H1 (cell line): ENCODE results near the gene CLCA4. TPM values are rescaled to one million over a fixed set of nuclear protein-coding genes. Genes with fewer than 3 reads are reported as not detected.

Experiments
- CTCF ChIA-PET: fragments of 300-600 bp; sonication (Branson Sonifier 250); formaldehyde crosslinking; loops from one replicate; lab custom pipeline; 2021; ENCODE audit not compliant: partially characterized antibody; lab: Charles Lee
- POLR2A ChIA-PET: fragments of 300-600 bp; sonication (Branson Sonifier 250); formaldehyde crosslinking; loops from one replicate; lab custom pipeline; 2021; ENCODE audit warnings: inconsistent platforms; ENCODE audit not compliant: partially characterized antibody; lab: Charles Lee
- DNase-seq, 2 experiments: peaks; one replicate each; pipeline versions ENCODE4 v3.0.0 to v3.0.0-alpha.2; 2010 to 2022; ENCODE audit warnings: low spot score in 2 of 2, low read depth in 1 of 2, mixed read lengths in 1 of 2
- FAIRE-seq: peaks from 2 replicates; lab custom pipeline; 2011; peaks lifted over from hg19 to GRCh38; lab: Jason Lieb, UNC
- H2AFZ ChIP-seq: 2 replicates; pipeline ENCODE4 v1.8.1; 2012; ENCODE audit warnings: low read length, inconsistent platforms
- H2AK5ac ChIP-seq: 2 replicates; pipeline ENCODE4 v1.6.1; 2013; ENCODE audit warnings: low read depth, low read length
- H2BK120ac ChIP-seq: replicated peaks from 2 replicates; pipeline ENCODE3; 2013; ENCODE audit warnings: low read depth, low read length, inconsistent platforms
- H2BK12ac ChIP-seq: 2 replicates; pipeline ENCODE4 v1.6.1; 2013; ENCODE audit warnings: low read depth, low read length
- H2BK15ac ChIP-seq: 2 replicates; pipeline ENCODE4 v1.6.1; 2013; ENCODE audit warnings: low read length
- H2BK20ac ChIP-seq: 2 replicates; pipeline ENCODE4 v1.6.1; 2013; ENCODE audit warnings: low read length
- H2BK5ac ChIP-seq: 2 replicates; pipeline ENCODE4 v1.6.1; 2013; ENCODE audit warnings: low read depth, low read length
- H3K14ac ChIP-seq: 2 replicates; pipeline ENCODE4 v1.6.1; 2013; ENCODE audit warnings: inconsistent platforms; ENCODE audit not compliant: insufficient read length
- H3K18ac ChIP-seq: 2 replicates; pipeline ENCODE4 v1.6.1; 2013; ENCODE audit warnings: low read length; ENCODE audit errors: extremely low read depth
- H3K23ac ChIP-seq: 2 replicates; pipeline ENCODE4 v1.6.1; 2013; ENCODE audit warnings: inconsistent platforms; ENCODE audit not compliant: insufficient read length
- H3K23me2 ChIP-seq: 2 replicates; pipeline ENCODE4 v1.6.1; 2013; ENCODE audit warnings: low read depth, low read length
- H3K27ac ChIP-seq: 2 replicates; pipeline ENCODE4 v1.6.1; 2011; ENCODE audit warnings: low read depth, low read length, inconsistent platforms
- H3K27me3 ChIP-seq, 4 experiments: replicated peaks in 1 of 4; 1 replicate in 1 of 4; 2 replicates in 3 of 4; pipeline versions ENCODE4 v1.6.1 to v1.8.1; 2011 to 2013; ENCODE audit warnings: low read length in 3 of 4, mild to moderate bottlenecking in 3 of 4, inconsistent platforms in 2 of 4, mixed read lengths in 2 of 4, moderate library complexity in 1 of 4; ENCODE audit not compliant: control insufficient read depth in 3 of 4, insufficient read depth in 3 of 4; ENCODE audit errors: extremely low read depth in 1 of 4
- H3K36me3 ChIP-seq, 4 experiments: 2 replicates each; pipeline versions ENCODE4 v1.6.1 to v1.8.1; 2011 to 2013; ENCODE audit warnings: mild to moderate bottlenecking in 4 of 4, low read length in 3 of 4, moderate library complexity in 2 of 4, control low read depth in 1 of 4, inconsistent platforms in 1 of 4; ENCODE audit not compliant: insufficient read depth in 4 of 4, control insufficient read depth in 2 of 4
- H3K4ac ChIP-seq: replicated peaks from 2 replicates; pipeline ENCODE3; 2013; ENCODE audit warnings: low read length, low read depth, mixed read lengths, inconsistent platforms; ENCODE audit not compliant: insufficient read length
- H3K4me1 ChIP-seq, 4 experiments: replicated peaks in 1 of 4; 1 replicate in 1 of 4; 2 replicates in 3 of 4; pipeline versions ENCODE4 v1.6.1 to v1.8.1; 2011 to 2013; ENCODE audit warnings: low read length in 3 of 4, inconsistent platforms in 2 of 4, mixed read lengths in 1 of 4; ENCODE audit not compliant: insufficient read depth in 4 of 4, control insufficient read depth in 3 of 4
- H3K4me2 ChIP-seq, 2 experiments: 2 replicates each; pipeline versions ENCODE4 v1.6.1 to v1.8.1; 2011 to 2013; ENCODE audit warnings: low read depth in 2 of 2, low read length in 2 of 2, control low read depth in 1 of 2, inconsistent platforms in 1 of 2, mild to moderate bottlenecking in 1 of 2; ENCODE audit not compliant: insufficient read depth in 1 of 2
- H3K4me3 ChIP-seq, 4 experiments: fragments of 200-600, 300-600 bp in 1 of 4; sonication (generic), shearing (Covaris generic), sonication (Bioruptor Twin) in 1 of 4; 2 replicates each; pipeline versions ENCODE4 v1.5.1 to v1.8.1; 2011 to 2016; ENCODE audit warnings: low read length in 4 of 4, low read depth in 3 of 4, control low read depth in 2 of 4, inconsistent platforms in 2 of 4, mild to moderate bottlenecking in 2 of 4, mixed read lengths in 1 of 4, moderate library complexity in 1 of 4; ENCODE audit not compliant: insufficient read depth in 2 of 4; ENCODE audit errors: extremely low read depth in 1 of 4
- H3K56ac ChIP-seq: replicated peaks from 2 replicates; pipeline ENCODE3; 2013; ENCODE audit warnings: low read depth, mild to moderate bottlenecking, mixed read lengths, low read length, inconsistent platforms; ENCODE audit not compliant: insufficient read length
- H3K79me1 ChIP-seq: 2 replicates; pipeline ENCODE4 v1.6.1; 2013; ENCODE audit warnings: low read depth, low read length, control low read depth
- H3K79me2 ChIP-seq, 2 experiments: 2 replicates each; pipeline versions ENCODE4 v1.6.1 to v1.8.1; 2012 to 2013; ENCODE audit warnings: low read length in 2 of 2, mild to moderate bottlenecking in 2 of 2, inconsistent platforms in 1 of 2; ENCODE audit not compliant: insufficient read depth in 2 of 2, control insufficient read depth in 1 of 2
- H3K9ac ChIP-seq, 4 experiments: replicated peaks in 1 of 4; 1 replicate in 1 of 4; 2 replicates in 3 of 4; pipeline versions ENCODE4 v1.6.1 to v1.8.1; 2011 to 2013; ENCODE audit warnings: low read depth in 3 of 4, low read length in 3 of 4, control low read depth in 2 of 4, mild to moderate bottlenecking in 2 of 4, moderate library complexity in 2 of 4, inconsistent platforms in 1 of 4; ENCODE audit errors: extremely low read depth in 1 of 4
- H3K9me3 ChIP-seq, 2 experiments: 2 replicates each; pipeline versions ENCODE4 v1.6.1 to v1.8.1; 2012 to 2013; ENCODE audit warnings: mild to moderate bottlenecking in 2 of 2, moderate library complexity in 2 of 2, control low read depth in 1 of 2, inconsistent platforms in 1 of 2, low read depth in 1 of 2, low read length in 1 of 2, mixed read lengths in 1 of 2; ENCODE audit not compliant: insufficient read depth in 2 of 2
- H4K20me1 ChIP-seq, 2 experiments: replicated peaks in 1 of 2; 2 replicates each; pipeline versions ENCODE3 to v1.8.1; 2011 to 2013; ENCODE audit warnings: inconsistent platforms in 2 of 2, low read length in 2 of 2, mild to moderate bottlenecking in 1 of 2; ENCODE audit not compliant: insufficient read depth in 2 of 2, control insufficient read depth in 1 of 2
- H4K5ac ChIP-seq: 2 replicates; pipeline ENCODE4 v1.6.1; 2013; ENCODE audit warnings: low read length, low read depth, mixed read lengths, inconsistent platforms; ENCODE audit not compliant: insufficient read length
- H4K8ac ChIP-seq: 2 replicates; pipeline ENCODE4 v1.8.0; 2013; ENCODE audit warnings: mild to moderate bottlenecking, moderate library complexity, low read length, inconsistent platforms; ENCODE audit not compliant: insufficient read depth; ENCODE audit errors: extremely low read depth
- H4K91ac ChIP-seq: replicated peaks from 2 replicates; pipeline ENCODE3; 2013; ENCODE audit warnings: low read length, mixed read lengths, inconsistent platforms; ENCODE audit not compliant: insufficient read length
- ASH2L ChIP-seq: fragments of 200-600, 300-600 bp; sonication (generic); IDR thresholded peaks from one replicate; pipeline ENCODE4 v1.7.1; 2017; ENCODE audit warnings: low read length
- CHD1 ChIP-seq: IDR thresholded peaks from 2 replicates; pipeline ENCODE4 v1.6.1; 2012; ENCODE audit warnings: low read depth, low read length, improper control_type of control experiment
- CTCF ChIP-seq, 3 experiments: IDR thresholded peaks; 1 replicate in 2 of 3; 2 replicates in 1 of 3; pipeline versions ENCODE4 v1.5.1 to v1.6.1; 2011; ENCODE audit warnings: low read length in 3 of 3, mild to moderate bottlenecking in 3 of 3, inconsistent platforms in 2 of 3, low read depth in 1 of 3, moderate library complexity in 1 of 3; ENCODE audit not compliant: insufficient read depth in 1 of 3; ENCODE audit errors: control extremely low read depth in 1 of 3
- EZH2 ChIP-seq: fragments of 200-600 bp; sonication (generic); IDR thresholded peaks from 2 replicates; pipeline ENCODE4 v1.7.1; 2012; ENCODE audit warnings: low read depth, mild to moderate bottlenecking, moderate library complexity, low read length, inconsistent platforms; ENCODE audit not compliant: severe bottlenecking
- KDM5A ChIP-seq: fragments of 200-600 bp; IDR thresholded peaks from 2 replicates; pipeline ENCODE4 v1.7.1; 2012; ENCODE audit warnings: mild to moderate bottlenecking, low read length, inconsistent platforms, mixed read lengths
- MAFK ChIP-seq: IDR thresholded peaks from 2 replicates; pipeline ENCODE4 v1.6.1; 2012; ENCODE audit warnings: low read depth, mild to moderate bottlenecking, improper control_type of control experiment, low read length
- SUZ12 ChIP-seq: fragments of 200-600 bp; sonication (generic); IDR thresholded peaks from 2 replicates; pipeline ENCODE4 v1.6.1; 2012; ENCODE audit warnings: mild to moderate bottlenecking, inconsistent platforms, low read length, moderate library complexity, mixed read lengths
- polyA plus RNA-seq, 7 experiments: library from polyadenylated mRNA; depleted of rRNA in 3 of 7; stranded (reverse) in 5 of 7; unstranded in 2 of 7; fragments of >200 nt in 5 of 7; fragments of 200-250 nt in 2 of 7; gene quantifications; 1 replicate in 5 of 7; 2 replicates in 1 of 7; 4 replicates in 1 of 7; pipeline versions ENCODE4 v1.2.1 to v1.2.3, GENCODE V29; 2011 to 2013; ENCODE audit warnings: missing spikeins in 2 of 7, mixed read lengths in 2 of 7
- total RNA-seq: library from RNA; stranded (reverse); fragmentation: NEBNext Ultra II Directional; extraction: Animal tissue kit (Norgen Biotek cat#: 25700); gene quantifications from 2 replicates; pipeline ENCODE4 v1.2.1, GENCODE V29; 2021

CLCA4 gene
- total and polyA plus RNA-seq, 2 of the 8 experiments (the other 6 are each of a cell fraction or from before 2014, with no cell fraction given), result not detected

GRCh38 chr1:86618358-86618757 lies 71.5 kb downstream of the CLCA4 start:
- Histone ChIP-seq H3K79me1 (no peaks in the 10 kb centered on the region), H4K8ac (no peak overlapping the region), H3K36me3 (no peaks in the 10 kb centered on the region), H3K4me1 (no peaks in the 10 kb centered on the region; a peak in 2 of 7 replicates), H3K9ac (no peak overlapping the region), H2BK20ac (no peak overlapping the region), H3K27ac (no peak overlapping the region), H2BK15ac (no peak overlapping the region), H2AFZ (no peak overlapping the region; the same call in 1 of the 2 replicates), H3K14ac (no peak overlapping the region), H3K23ac (no peak overlapping the region), H3K18ac (no peak overlapping the region), H4K5ac (no peak overlapping the region), H3K56ac (no peak overlapping the region), H2AK5ac (no peak overlapping the region), H3K27me3 (no peaks in the 10 kb centered on the region), H2BK5ac (no peak overlapping the region), H4K20me1 (no peaks in the 10 kb centered on the region), H3K79me2 (no peaks in the 10 kb centered on the region), H3K4me3 (no peak overlapping the region), H3K23me2 (no peaks in the 10 kb centered on the region), H4K91ac (no peak overlapping the region), H3K4ac (no peak overlapping the region), H2BK120ac (no peak overlapping the region), H3K4me2 (no peak overlapping the region), H2BK12ac (no peak overlapping the region), H3K9me3 (peaks cover 15 to 16% of the 10 kb centered on the region in 2 experiments)
- DNase-seq (no peak), FAIRE-seq (no peak)
- ChIA-PET POLR2A (no interaction called here), CTCF (interaction anchor here (1.7 kb wide), 1 partner anchor 102 kb away, joined by 4 read pairs; no protein-coding TSS in a partner anchor)
- TF ChIP-seq MAFK, result no peak
- no peak for TF ChIP-seq EZH2
- TF ChIP-seq CHD1, result no peak
- TF ChIP-seq CTCF (IDR thresholded peaks at IDR 0.05; ENCODE audit: control extremely low read depth in 1 of 3, insufficient read depth in 1 of 3, low read depth in 1 of 3, low read length in 3 of 3), result no peak
- TF ChIP-seq ASH2L, result no peak
- no peak for TF ChIP-seq KDM5A
- TF ChIP-seq SUZ12, result no peak
